CD14-positive monocyte (primary cell): Measurements from ENCODE around the gene ZMYND15. TPM values are rescaled to one million over a fixed set of nuclear protein-coding genes. Genes with fewer than 3 reads are reported as not detected.

Source experiments
- DNase-seq, 3 donors: peaks; one replicate each; pipeline ENCODE4 v3.0.0-alpha.2; 2011 to 2022
- H2AFZ ChIP-seq: 2 replicates; pipeline ENCODE4 v1.6.0; 2012; ENCODE audit warnings: mild to moderate bottlenecking, low read depth, low read length, inconsistent platforms; ENCODE audit not compliant: insufficient read depth, poor library complexity, severe bottlenecking
- H3K27ac ChIP-seq, 2 donors: 1 replicate in 1 of 2; 2 replicates in 1 of 2; pipeline ENCODE4 v1.5.1; 2012 to 2013; ENCODE audit warnings: low read length in 2 of 2, control low read depth in 1 of 2, inconsistent platforms in 1 of 2, low read depth in 1 of 2, mild to moderate bottlenecking in 1 of 2
- H3K27me3 ChIP-seq, 2 donors: one replicate each; pipeline versions ENCODE4 v1.6.0 to v1.6.1; 2011 to 2013; ENCODE audit warnings: low read length in 2 of 2; ENCODE audit not compliant: control insufficient read depth in 2 of 2, insufficient read depth in 2 of 2
- H3K36me3 ChIP-seq, 2 donors: replicated peaks in 1 of 2; 1 replicate in 1 of 2; 2 replicates in 1 of 2; pipeline versions ENCODE4 v1.5.1 to v1.6.1; 2012 to 2013; ENCODE audit warnings: low read length in 2 of 2, control low read depth in 1 of 2, inconsistent platforms in 1 of 2, mild to moderate bottlenecking in 1 of 2; ENCODE audit not compliant: insufficient read depth in 2 of 2, control insufficient read depth in 1 of 2
- H3K4me1 ChIP-seq, 2 donors: 1 replicate in 1 of 2; 2 replicates in 1 of 2; pipeline versions ENCODE4 v1.5.1 to v1.6.1; 2012 to 2013; ENCODE audit warnings: low read length in 2 of 2, control low read depth in 1 of 2, inconsistent platforms in 1 of 2, mild to moderate bottlenecking in 1 of 2, moderate library complexity in 1 of 2; ENCODE audit not compliant: insufficient read depth in 2 of 2, control insufficient read depth in 1 of 2
- H3K4me2 ChIP-seq: replicated peaks from 2 replicates; pipeline ENCODE3; 2012; ENCODE audit warnings: low read length, moderate library complexity, mild to moderate bottlenecking; ENCODE audit not compliant: poor library complexity, severe bottlenecking; ENCODE audit errors: extremely low read depth
- H3K4me3 ChIP-seq, 3 experiments: fragments of 200-600 bp in 1 of 3; sonication (generic) in 1 of 3; replicated peaks in 1 of 3; 1 replicate in 2 of 3; 2 replicates in 1 of 3; pipeline ENCODE4 v1.5.1; 2011 to 2013; ENCODE audit warnings: low read length in 3 of 3, mild to moderate bottlenecking in 3 of 3, control low read depth in 2 of 3, low read depth in 2 of 3, inconsistent platforms in 1 of 3, moderate library complexity in 1 of 3
- H3K79me2 ChIP-seq: 2 replicates; pipeline ENCODE4 v1.6.0; 2012; ENCODE audit warnings: mild to moderate bottlenecking, control low read depth, inconsistent platforms, low read length, moderate library complexity; ENCODE audit not compliant: insufficient read depth
- H3K9ac ChIP-seq: 2 replicates; pipeline ENCODE4 v1.6.0; 2017; ENCODE audit warnings: low read length, mild to moderate bottlenecking; ENCODE audit not compliant: insufficient read depth, poor library complexity, severe bottlenecking
- H3K9me3 ChIP-seq, 2 donors: replicated peaks in 1 of 2; 1 replicate in 1 of 2; 2 replicates in 1 of 2; pipeline versions ENCODE4 v1.5.1 to v1.6.1; 2012 to 2013; ENCODE audit warnings: low read length in 2 of 2, control low read depth in 1 of 2; ENCODE audit not compliant: control insufficient read depth in 1 of 2, insufficient read depth in 1 of 2
- H4K20me1 ChIP-seq: 2 replicates; pipeline ENCODE4 v1.6.0; 2012; ENCODE audit warnings: mild to moderate bottlenecking, low read length, control low read depth, moderate library complexity; ENCODE audit not compliant: insufficient read depth
- H3K27ac Mint-ChIP-seq, 7 donors: one replicate each; pipeline ENCODE4 v1.8.0; 2020; ENCODE audit warnings: mild to moderate bottlenecking in 7 of 7, mixed read lengths in 7 of 7, moderate library complexity in 6 of 7, inconsistent platforms in 2 of 7
- H3K27me3 Mint-ChIP-seq, 3 donors: one replicate each; pipeline ENCODE4 v1.8.0; 2021 to 2022; ENCODE audit warnings: low read depth in 3 of 3, mild to moderate bottlenecking in 3 of 3, mixed read lengths in 3 of 3, moderate library complexity in 3 of 3, inconsistent platforms in 1 of 3
- H3K36me3 Mint-ChIP-seq, 2 donors: one replicate each; pipeline ENCODE4 v1.8.0; 2020; ENCODE audit warnings: mixed read lengths in 2 of 2, inconsistent platforms in 1 of 2, mild to moderate bottlenecking in 1 of 2
- H3K4me1 Mint-ChIP-seq: one replicate; pipeline ENCODE4 v1.8.0; 2020; ENCODE audit warnings: mild to moderate bottlenecking, mixed read lengths
- H3K4me3 Mint-ChIP-seq, 2 donors: one replicate each; pipeline ENCODE4 v1.8.0; 2020; ENCODE audit warnings: mild to moderate bottlenecking in 2 of 2, mixed read lengths in 2 of 2, moderate library complexity in 1 of 2
- H3K9me3 Mint-ChIP-seq, 7 donors: one replicate each; pipeline ENCODE4 v1.8.0; 2020 to 2022; ENCODE audit warnings: mixed read lengths in 7 of 7, mild to moderate bottlenecking in 6 of 7, moderate library complexity in 6 of 7, inconsistent platforms in 2 of 7
- CTCF ChIP-seq: fragments of 200-600 bp; IDR thresholded peaks from one replicate; pipeline ENCODE4 v1.8.0; 2022; ENCODE audit warnings: antibody characterized with exemption, mild to moderate bottlenecking
- whole genome bisulfite sequencing: methylation state at CpG from one replicate; pipeline ENCODE4 v1.1.5; 2013; ENCODE audit warnings: missing lambda C conversion rate; ENCODE audit not compliant: insufficient coverage; 5-methylcytosine and 5-hydroxymethylcytosine counted together
- intact Hi-C, 2 donors: fragments of 100-400 bp; cut with micrococcal nuclease; formaldehyde crosslinking; loops; one replicate each; pipeline versions ENCODE4 v1.15.0 to v1.15.1; 2023
- polyA plus RNA-seq, 3 donors: library from polyadenylated mRNA; depleted of rRNA in 1 of 3; unstranded in 2 of 3; stranded (reverse) in 1 of 3; fragments of 300-500 nt in 2 of 3; fragments of >200 nt in 1 of 3; fragmentation: Illumina TruSeq in 2 of 3; gene quantifications; 1 replicate in 2 of 3; 2 replicates in 1 of 3; pipeline ENCODE4 v1.2.3, GENCODE V29; 2012 to 2021

ZMYND15 gene
- polyA plus RNA-seq, 3 donors = 0.97 to 13.6 (median 1.2) TPM

GRCh38 chr17:4715063-4715744 is 24.4 kb upstream of the ZMYND15 start:
- intact Hi-C loops = no loop called here
- no peak for TF ChIP-seq CTCF
- H3K4me1 Mint-ChIP-seq = peaks cover 49% of the 10 kb centered on the region
- H4K20me1 ChIP-seq = peaks cover 87% of the 10 kb centered on the region
- 19% methylated on average over 7 of the region's 11 CpGs for WGBS
- H3K36me3 Mint-ChIP-seq = peaks cover 56 to 73% of the 10 kb centered on the region in 2 donors
- H2AFZ ChIP-seq = no peak overlapping the region
- DNase-seq = peak in 1 of 3 donors; percentile 29
- H3K4me3 ChIP-seq = peak overlapping the region in 1 of 3 experiments; percentile 67
- H3K9ac ChIP-seq = no peak overlapping the region
- peaks cover 0 to 1% (median 0%) of the 10 kb centered on the region in 3 donors for H3K27me3 Mint-ChIP-seq
- peaks cover 52 to 60% of the 10 kb centered on the region in 2 donors for H3K36me3 ChIP-seq
- H3K27me3 ChIP-seq = no peaks in the 10 kb centered on the region
- no peaks in the 10 kb centered on the region for H3K9me3 ChIP-seq
- H3K4me2 ChIP-seq = peak overlapping the region; percentile 72
- peak overlapping the region; percentile 40 to 63 for H3K27ac ChIP-seq
- H3K27ac Mint-ChIP-seq = peak overlapping the region; percentile 25 to 89 (median 84)
- H3K4me1 ChIP-seq = peaks cover 53 to 73% of the 10 kb centered on the region in 2 donors
- H3K4me3 Mint-ChIP-seq = peak overlapping the region; percentile 43 to 84
- peaks cover 82% of the 10 kb centered on the region for H3K79me2 ChIP-seq
- peaks cover 0 to 3% (median 0%) of the 10 kb centered on the region in 7 donors for H3K9me3 Mint-ChIP-seq

GRCh38 chr17:4716081-4716480 is 23.6 kb upstream of the ZMYND15 start:
- H3K9ac ChIP-seq = no peak overlapping the region
- intact Hi-C loops = no loop called here
- Mint-ChIP-seq H3K27me3 (peaks cover 0 to 2% (median 1%) of the 10 kb centered on the region in 3 donors), H3K4me1 (peaks cover 52% of the 10 kb centered on the region), H3K27ac (peak overlapping the region in 3 of 7 donors; percentile 63 to 84 (median 80)), H3K36me3 (peaks cover 65 to 80% of the 10 kb centered on the region in 2 donors), H3K4me3 (no peak overlapping the region), H3K9me3 (peaks cover 0 to 2% (median 0%) of the 10 kb centered on the region in 7 donors)
- 97% methylated on average over 5 of the region's 10 CpGs for WGBS
- peaks cover 53 to 71% of the 10 kb centered on the region in 2 donors for H3K4me1 ChIP-seq
- H3K27ac ChIP-seq = no peak overlapping the region
- no peaks in the 10 kb centered on the region for H3K27me3 ChIP-seq
- H3K9me3 ChIP-seq = no peaks in the 10 kb centered on the region
- no peak overlapping the region for H3K4me2 ChIP-seq
- TF ChIP-seq CTCF = no peak
- H3K36me3 ChIP-seq = peaks cover 59 to 69% of the 10 kb centered on the region in 2 donors
- H2AFZ ChIP-seq = no peak overlapping the region
- H3K4me3 ChIP-seq = no peak overlapping the region
- no peak for DNase-seq
- peaks cover 96% of the 10 kb centered on the region for H4K20me1 ChIP-seq
- H3K79me2 ChIP-seq = peaks cover 75% of the 10 kb centered on the region
